Measurements from ENCODE around the gene GIGYF1. TPM values are rescaled to one million over a fixed set of nuclear protein-coding genes. Genes with fewer than 3 reads are reported as not detected.
A peak's percentile ranks its signal among the peaks of the same experiment; 100 is the strongest.

The GIGYF1 gene
- polyA plus RNA-seq, 1 donor: 47.6 TPM

- Histone ChIP-seq H3K27ac (ENCODE audit: low read length) (no peak overlapping the region), H3K27me3 (ENCODE audit: control insufficient read depth, insufficient read depth, low read length) (no peaks in the 10 kb centered on the region), H3K36me3 (ENCODE audit: control insufficient read depth, insufficient read depth, low read length) (peaks cover 34% of the 10 kb centered on the region), H3K9me3 (ENCODE audit: control insufficient read depth, low read depth, low read length) (no peaks in the 10 kb centered on the region), H3K4me3 (ENCODE audit: low read length) (peak overlapping the region; percentile 88), H3K4me1 (ENCODE audit: control insufficient read depth, insufficient read depth, low read length) (peaks cover 22% of the 10 kb centered on the region)
- no CpG with 5 or more reads among the region's 28 CpGs for WGBS (ENCODE audit: insufficient coverage, low lambda C conversion rate)
- peak; percentile 67 to 68 for DNase-seq
These were observed 2.1 kb downstream of the GIGYF1 start for GRCh38 chr7:100691676-100692577.

- H3K36me3 ChIP-seq (ENCODE audit: control insufficient read depth, insufficient read depth, low read length): peaks cover 59% of the 10 kb centered on the region
- H3K27me3 ChIP-seq (ENCODE audit: control insufficient read depth, insufficient read depth, low read length): no peaks in the 10 kb centered on the region
- WGBS (ENCODE audit: insufficient coverage, low lambda C conversion rate): no CpG with 5 or more reads among the region's 18 CpGs
- no peak for DNase-seq
- peaks cover 22% of the 10 kb centered on the region for H3K4me1 ChIP-seq (ENCODE audit: control insufficient read depth, insufficient read depth, low read length)
- no peak overlapping the region for H3K4me3 ChIP-seq (ENCODE audit: low read length)
- no peaks in the 10 kb centered on the region for H3K9me3 ChIP-seq (ENCODE audit: control insufficient read depth, low read depth, low read length)
- H3K27ac ChIP-seq (ENCODE audit: low read length): no peak overlapping the region
These were observed 4.6 kb downstream of the GIGYF1 start for GRCh38 chr7:100689230-100690135.

GRCh38 chr7:100688326-100688860, 5.7 kb downstream of the GIGYF1 start:
- no peak for DNase-seq
- Histone ChIP-seq H3K4me1 (ENCODE audit: control insufficient read depth, insufficient read depth, low read length) (peaks cover 22% of the 10 kb centered on the region), H3K36me3 (ENCODE audit: control insufficient read depth, insufficient read depth, low read length) (peaks cover 70% of the 10 kb centered on the region), H3K27me3 (ENCODE audit: control insufficient read depth, insufficient read depth, low read length) (no peaks in the 10 kb centered on the region), H3K27ac (ENCODE audit: low read length) (no peak overlapping the region), H3K4me3 (ENCODE audit: low read length) (no peak overlapping the region), H3K9me3 (ENCODE audit: control insufficient read depth, low read depth, low read length) (no peaks in the 10 kb centered on the region)
- WGBS (ENCODE audit: insufficient coverage, low lambda C conversion rate): no CpG with 5 or more reads among the region's 16 CpGs

GRCh38 chr7:100687751-100688300, 6.2 kb downstream of the GIGYF1 start:
- H3K4me1 ChIP-seq (ENCODE audit: control insufficient read depth, insufficient read depth, low read length): peaks cover 21% of the 10 kb centered on the region
- no peaks in the 10 kb centered on the region for H3K27me3 ChIP-seq (ENCODE audit: control insufficient read depth, insufficient read depth, low read length)
- H3K4me3 ChIP-seq (ENCODE audit: low read length): no peak overlapping the region
- H3K27ac ChIP-seq (ENCODE audit: low read length): no peak overlapping the region
- no CpG with 5 or more reads among the region's 25 CpGs for WGBS (ENCODE audit: insufficient coverage, low lambda C conversion rate)
- peaks cover 75% of the 10 kb centered on the region for H3K36me3 ChIP-seq (ENCODE audit: control insufficient read depth, insufficient read depth, low read length)
- H3K9me3 ChIP-seq (ENCODE audit: control insufficient read depth, low read depth, low read length): no peaks in the 10 kb centered on the region
- DNase-seq: no peak

- H3K36me3 ChIP-seq (ENCODE audit: control insufficient read depth, insufficient read depth, low read length): peaks cover 81% of the 10 kb centered on the region
- no peaks in the 10 kb centered on the region for H3K9me3 ChIP-seq (ENCODE audit: control insufficient read depth, low read depth, low read length)
- WGBS (ENCODE audit: insufficient coverage, low lambda C conversion rate): no CpG with 5 or more reads among the region's 22 CpGs
- H3K27ac ChIP-seq (ENCODE audit: low read length): no peak overlapping the region
- H3K4me1 ChIP-seq (ENCODE audit: control insufficient read depth, insufficient read depth, low read length): peaks cover 15% of the 10 kb centered on the region
- no peaks in the 10 kb centered on the region for H3K27me3 ChIP-seq (ENCODE audit: control insufficient read depth, insufficient read depth, low read length)
- DNase-seq: no peak
- no peak overlapping the region for H3K4me3 ChIP-seq (ENCODE audit: low read length)
These were observed 6.8 kb downstream of the GIGYF1 start for GRCh38 chr7:100687261-100687660.

- Histone ChIP-seq H3K4me1 (ENCODE audit: control insufficient read depth, insufficient read depth, low read length) (peaks cover 11% of the 10 kb centered on the region), H3K27ac (ENCODE audit: low read length) (no peak overlapping the region), H3K27me3 (ENCODE audit: control insufficient read depth, insufficient read depth, low read length) (no peaks in the 10 kb centered on the region), H3K36me3 (ENCODE audit: control insufficient read depth, insufficient read depth, low read length) (peaks cover 85% of the 10 kb centered on the region), H3K9me3 (ENCODE audit: control insufficient read depth, low read depth, low read length) (no peaks in the 10 kb centered on the region), H3K4me3 (ENCODE audit: low read length) (no peak overlapping the region)
- 100% methylated on average over 1 of the region's 17 CpGs for whole genome bisulfite sequencing (ENCODE audit: insufficient coverage, low lambda C conversion rate)
- DNase-seq: no peak
These were observed 7.2 kb downstream of the GIGYF1 start for GRCh38 chr7:100686822-100687211.

GRCh38 chr7:100686201-100686821, 7.7 kb downstream of the GIGYF1 start:
- no peaks in the 10 kb centered on the region for H3K9me3 ChIP-seq (ENCODE audit: control insufficient read depth, low read depth, low read length)
- H3K4me1 ChIP-seq (ENCODE audit: control insufficient read depth, insufficient read depth, low read length): peaks cover 7% of the 10 kb centered on the region
- WGBS (ENCODE audit: insufficient coverage, low lambda C conversion rate): no CpG with 5 or more reads among the region's 33 CpGs
- no peak for DNase-seq
- no peak overlapping the region for H3K4me3 ChIP-seq (ENCODE audit: low read length)
- H3K27me3 ChIP-seq (ENCODE audit: control insufficient read depth, insufficient read depth, low read length): no peaks in the 10 kb centered on the region
- peaks cover 90% of the 10 kb centered on the region for H3K36me3 ChIP-seq (ENCODE audit: control insufficient read depth, insufficient read depth, low read length)
- no peak overlapping the region for H3K27ac ChIP-seq (ENCODE audit: low read length)

GRCh38 chr7:100685631-100686145, 8.4 kb downstream of the GIGYF1 start:
- DNase-seq: no peak
- H3K4me3 ChIP-seq (ENCODE audit: low read length): no peak overlapping the region
- H3K9me3 ChIP-seq (ENCODE audit: control insufficient read depth, low read depth, low read length): no peaks in the 10 kb centered on the region
- peaks cover 90% of the 10 kb centered on the region for H3K36me3 ChIP-seq (ENCODE audit: control insufficient read depth, insufficient read depth, low read length)
- WGBS (ENCODE audit: insufficient coverage, low lambda C conversion rate): no CpG with 5 or more reads among the region's 17 CpGs
- no peak overlapping the region for H3K27ac ChIP-seq (ENCODE audit: low read length)
- peaks cover under 1% of the 10 kb centered on the region for H3K4me1 ChIP-seq (ENCODE audit: control insufficient read depth, insufficient read depth, low read length)
- H3K27me3 ChIP-seq (ENCODE audit: control insufficient read depth, insufficient read depth, low read length): no peaks in the 10 kb centered on the region

- no CpG with 5 or more reads among the region's 18 CpGs for WGBS (ENCODE audit: insufficient coverage, low lambda C conversion rate)
- H3K27ac ChIP-seq (ENCODE audit: low read length): no peak overlapping the region
- no peaks in the 10 kb centered on the region for H3K9me3 ChIP-seq (ENCODE audit: control insufficient read depth, low read depth, low read length)
- peaks cover 95% of the 10 kb centered on the region for H3K36me3 ChIP-seq (ENCODE audit: control insufficient read depth, insufficient read depth, low read length)
- no peak for DNase-seq
- no peaks in the 10 kb centered on the region for H3K27me3 ChIP-seq (ENCODE audit: control insufficient read depth, insufficient read depth, low read length)
- H3K4me1 ChIP-seq (ENCODE audit: control insufficient read depth, insufficient read depth, low read length): peaks cover under 1% of the 10 kb centered on the region
- H3K4me3 ChIP-seq (ENCODE audit: low read length): no peak overlapping the region
These were observed 8.9 kb downstream of the GIGYF1 start for GRCh38 chr7:100685049-100685605.
